Stimulated activated CD4-positive, alpha-beta T cell treated with anti-CD3 and anti-CD28 coated beads, Interleukin-12 subunit alpha, Interleukin-12 subunit beta, amount 100 ng/mL, for 48 hours (primary cell): Measurements from ENCODE around the gene DACT3.
A peak's percentile ranks its signal among the peaks of the same experiment; 100 is the strongest.

Experiments used
- DNase-seq, 3 donors: peaks; one replicate each; pipeline ENCODE4 v3.0.0-alpha.2; 2020; ENCODE audit warnings: low read depth in 2 of 3, low spot score in 1 of 3

DACT3 gene

DNA sequence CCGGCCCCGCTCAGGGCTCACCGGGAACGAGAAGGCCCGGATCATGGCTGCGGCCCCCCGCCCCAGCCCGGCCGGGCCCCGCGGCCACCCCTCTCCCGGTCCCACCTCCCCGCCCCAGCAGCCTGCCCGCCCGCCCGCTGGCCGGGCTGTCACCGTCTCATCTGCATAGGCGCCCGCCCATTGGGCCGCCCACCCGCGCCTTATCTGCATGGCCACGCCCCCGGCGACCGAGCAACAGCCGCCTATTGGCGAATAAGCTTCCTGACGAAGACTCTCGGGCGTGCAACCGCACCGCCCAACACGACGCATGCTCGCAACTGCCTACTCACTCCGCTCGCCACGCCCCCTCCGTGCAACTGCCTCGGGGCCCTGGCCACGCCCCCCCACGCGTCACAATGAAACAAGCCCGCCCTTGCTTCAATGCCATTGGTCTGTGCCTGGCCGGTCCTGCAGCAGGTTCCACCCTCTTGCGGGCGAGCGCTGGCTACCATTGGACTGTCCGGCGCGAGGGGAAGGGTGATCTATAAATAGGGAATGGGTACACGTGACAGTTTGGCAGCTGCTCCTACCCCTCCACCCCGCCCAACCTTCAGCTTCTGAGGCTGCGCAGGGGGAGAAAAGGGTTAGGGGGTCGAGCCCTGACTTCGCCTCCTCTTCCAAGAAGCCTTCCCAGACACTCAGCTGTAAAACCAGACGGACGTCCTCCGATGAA is at the start of gene DACT3:
Gene DACT3 (minus strand): TSS at position 163 of the 712 bp plus-strand sequence. CDS start 118 bp downstream, at position 45.
- peak; percentile 100 for DNase-seq

DNA sequence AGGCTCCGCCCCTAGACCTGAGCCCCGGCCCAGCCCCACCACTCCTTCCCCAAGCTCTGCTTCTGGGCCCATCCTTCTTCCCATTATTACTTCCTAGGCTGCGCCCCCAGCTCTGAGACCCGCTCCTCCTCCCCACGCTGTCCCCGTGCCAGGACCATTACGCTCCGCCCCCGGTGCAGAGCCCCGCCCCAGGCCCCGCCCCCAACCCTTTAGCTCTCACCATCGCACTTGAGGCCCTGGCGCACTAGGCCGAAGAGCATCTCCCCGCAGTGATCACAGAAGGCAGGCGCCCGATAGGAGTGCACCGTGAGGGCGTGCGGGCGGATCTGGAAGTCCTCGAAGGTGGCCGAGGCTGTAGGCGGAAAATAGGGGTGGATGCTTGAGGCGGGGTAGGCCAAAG is 49.7 kb upstream of the DACT3 start:
- DNase-seq = no peak

DNA sequence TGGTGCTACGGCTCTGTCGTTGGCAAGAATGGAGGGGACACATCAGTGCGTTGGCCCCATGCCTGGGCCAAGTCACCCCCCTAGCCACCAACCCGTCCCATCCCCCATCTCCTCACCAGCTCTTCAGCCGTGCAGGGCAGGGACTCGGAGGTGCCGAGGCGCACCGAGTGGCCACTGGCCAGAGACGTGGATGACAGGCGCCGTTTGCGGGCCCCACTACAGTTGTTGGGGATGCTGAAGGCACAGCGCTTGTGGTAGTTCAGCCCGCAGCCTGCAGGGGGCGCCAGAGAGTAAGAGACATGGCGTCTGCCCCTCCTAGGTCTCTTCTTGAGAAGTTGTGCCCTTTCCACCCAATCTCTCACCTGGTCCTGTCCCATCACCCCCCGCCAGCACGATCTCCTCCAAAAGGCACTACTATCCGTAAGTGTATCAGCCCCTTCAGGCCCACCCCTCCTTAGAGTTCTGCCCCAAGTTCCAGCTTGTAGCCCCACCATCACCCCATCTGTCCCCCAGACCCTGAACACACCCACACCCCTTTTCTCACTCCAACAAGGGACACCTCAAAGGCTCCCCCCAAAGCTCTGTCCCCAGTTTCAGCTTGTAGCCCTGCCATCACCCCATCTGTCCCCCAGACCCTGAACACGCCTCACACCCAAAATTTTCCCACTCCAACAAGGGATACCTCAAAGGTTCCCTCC is 43.5 kb upstream of the DACT3 start:
- DNase-seq = peak; percentile 70 to 94 (median 76)

DNA sequence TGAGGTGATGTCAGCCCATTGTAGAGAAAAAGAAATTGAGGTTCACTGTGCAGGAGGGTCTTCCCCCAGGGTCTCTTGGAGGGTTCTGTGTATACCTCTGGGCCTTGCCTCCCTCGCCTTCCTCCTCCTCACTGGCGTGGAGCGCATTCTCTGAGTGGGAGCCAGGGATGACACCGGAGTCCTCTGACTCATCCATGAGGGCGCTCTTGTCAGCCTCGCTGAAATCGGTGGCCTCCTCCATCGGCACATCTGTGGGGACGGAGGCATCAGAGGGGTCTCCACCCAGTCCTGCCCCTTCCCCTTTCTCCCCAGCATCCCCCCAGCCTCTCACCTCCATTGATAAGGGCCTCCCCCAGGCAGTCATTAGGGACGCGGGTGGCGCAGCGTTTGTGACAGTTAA is 39.7 kb upstream of the DACT3 start:
- DNase-seq = no peak

- DNase-seq = no peak
Measured at GRCh38 chr19:46698395-46699321, 37.7 kb upstream of the DACT3 start.

GRCh38 chr19:46697204-46697960 is 36.4 kb upstream of the DACT3 start:
- no peak for DNase-seq

- no peak for DNase-seq
Measured at GRCh38 chr19:46696866-46697203, 35.9 kb upstream of the DACT3 start.

GRCh38 chr19:46696052-46696451 is 35.1 kb upstream of the DACT3 start:
- DNase-seq = no peak

DNA sequence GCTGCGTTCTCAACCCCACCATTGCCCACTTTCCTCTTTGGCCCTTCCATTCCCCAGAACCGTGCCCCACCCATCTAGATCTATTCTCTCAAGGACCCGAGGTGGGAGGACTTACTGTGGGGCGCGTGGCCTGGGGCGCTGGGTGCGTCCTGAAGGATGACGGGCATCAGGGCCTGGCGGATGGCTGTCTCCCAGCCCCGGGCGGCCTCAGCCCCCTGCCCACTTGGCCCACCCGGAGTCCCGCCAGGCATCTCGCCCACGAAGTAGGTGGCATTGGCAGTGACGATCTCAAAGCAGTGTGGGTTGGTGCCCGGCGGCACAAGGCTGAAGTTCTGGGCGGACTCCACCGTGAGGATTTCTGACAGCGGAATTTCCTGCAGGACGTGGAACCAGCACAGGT is 32.8 kb upstream of the DACT3 start:
- DNase-seq = no peak

DNA sequence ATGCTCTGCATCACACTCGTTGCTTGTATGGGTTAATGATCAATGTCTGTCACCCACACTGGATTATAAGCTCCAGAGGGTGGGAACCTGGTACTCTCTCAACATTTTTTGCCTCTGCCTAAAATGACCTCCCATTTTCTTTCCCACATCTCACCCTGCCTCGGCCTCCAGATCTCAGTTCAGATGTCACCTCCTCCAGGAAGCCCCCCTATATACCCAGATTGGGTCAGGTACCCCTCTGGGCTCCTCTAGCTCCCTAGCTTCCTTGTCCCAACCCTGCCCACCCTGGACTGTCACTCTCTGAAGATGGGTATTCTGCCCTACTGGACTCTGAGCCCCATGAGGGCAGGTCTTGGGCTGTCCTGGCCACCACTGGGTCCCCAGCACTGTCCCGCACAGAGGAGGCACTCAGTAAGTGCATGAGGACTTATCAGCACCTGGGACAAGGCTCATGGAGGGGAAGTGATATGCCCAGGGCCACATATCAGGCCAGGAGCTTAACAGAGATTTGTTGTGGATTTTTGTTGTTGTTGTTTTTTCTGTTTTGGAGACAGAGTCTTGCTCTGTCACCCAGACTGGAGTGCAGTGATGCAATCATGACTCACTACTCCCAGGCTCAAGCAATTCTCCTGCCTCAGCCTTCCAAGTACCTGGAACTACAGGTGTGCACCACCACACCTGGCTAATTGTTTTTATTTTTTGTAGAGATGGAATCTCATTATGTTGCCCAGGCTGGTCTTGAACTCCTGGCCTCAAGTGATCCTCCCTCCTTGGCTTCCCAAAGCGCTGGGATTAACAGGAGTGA is 32.1 kb upstream of the DACT3 start:
- DNase-seq = no peak

GRCh38 chr19:46691948-46692347 is 31.0 kb upstream of the DACT3 start:
- no peak for DNase-seq

DNA sequence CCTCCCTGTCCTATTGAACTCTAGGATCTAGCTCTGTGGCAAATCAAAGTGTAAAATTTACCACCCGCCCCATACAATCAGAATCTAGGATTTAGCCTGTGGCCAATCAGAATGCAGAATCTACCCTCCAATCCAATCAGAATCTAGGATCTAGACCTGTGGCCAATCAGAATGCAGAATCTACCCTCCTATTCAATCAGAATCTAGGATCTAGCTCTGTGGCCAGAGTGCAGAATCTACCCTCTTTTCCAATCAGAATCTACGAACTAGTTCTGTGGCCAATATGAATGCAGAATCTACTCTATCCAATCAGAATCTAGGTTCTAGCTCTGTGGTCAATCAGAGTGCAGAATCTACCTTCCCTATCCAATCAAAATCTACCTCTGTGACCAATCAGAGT is 30.1 kb upstream of the DACT3 start:
- no peak for DNase-seq

- DNase-seq = no peak
Measured at GRCh38 chr19:46689358-46689757, 28.4 kb upstream of the DACT3 start.

- no peak for DNase-seq
Measured at GRCh38 chr19:46687438-46688145, 26.6 kb upstream of the DACT3 start.

- no peak for DNase-seq
Measured at GRCh38 chr19:46685189-46685588, 24.2 kb upstream of the DACT3 start.

GRCh38 chr19:46678110-46678732 is 17.2 kb upstream of the DACT3 start:
- peak; percentile 44 to 62 (median 53) for DNase-seq

DNA sequence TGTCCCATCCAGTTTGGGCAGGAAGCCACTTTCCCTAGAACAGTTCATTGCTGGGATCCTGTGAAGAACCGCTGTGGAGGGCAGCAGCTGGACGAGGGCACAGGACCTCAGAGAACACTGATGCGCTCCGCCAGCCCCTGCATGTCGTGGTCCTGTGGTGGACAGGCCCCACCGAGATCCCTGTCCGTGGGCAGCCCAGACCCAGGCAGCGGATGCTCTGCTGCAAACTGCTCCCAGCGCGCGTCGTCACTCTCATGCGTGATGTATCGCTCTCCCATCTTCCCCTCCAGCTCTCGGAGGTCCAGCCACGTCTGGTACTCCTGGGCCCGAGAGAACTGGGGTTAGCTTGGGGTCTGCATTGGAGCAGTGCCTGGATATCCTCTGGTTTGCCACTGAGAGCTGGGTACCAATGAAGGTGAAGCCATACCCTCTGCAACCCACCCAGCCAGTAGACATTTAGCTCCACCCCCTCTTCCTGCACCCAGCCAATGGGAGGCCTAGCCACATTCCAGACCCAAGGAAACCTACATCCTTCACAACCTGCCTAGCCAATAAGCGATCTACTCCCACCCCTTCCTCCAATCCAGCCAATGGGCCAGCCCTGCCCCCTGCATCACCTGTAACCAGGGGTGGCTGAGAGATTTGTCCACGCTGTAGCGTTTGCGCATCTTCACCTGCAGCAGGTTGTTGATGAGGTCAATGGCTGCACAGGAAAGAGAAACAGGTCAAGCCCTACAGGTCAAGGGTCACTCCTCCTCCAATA is 13.6 kb upstream of the DACT3 start:
- DNase-seq = no peak

DNA sequence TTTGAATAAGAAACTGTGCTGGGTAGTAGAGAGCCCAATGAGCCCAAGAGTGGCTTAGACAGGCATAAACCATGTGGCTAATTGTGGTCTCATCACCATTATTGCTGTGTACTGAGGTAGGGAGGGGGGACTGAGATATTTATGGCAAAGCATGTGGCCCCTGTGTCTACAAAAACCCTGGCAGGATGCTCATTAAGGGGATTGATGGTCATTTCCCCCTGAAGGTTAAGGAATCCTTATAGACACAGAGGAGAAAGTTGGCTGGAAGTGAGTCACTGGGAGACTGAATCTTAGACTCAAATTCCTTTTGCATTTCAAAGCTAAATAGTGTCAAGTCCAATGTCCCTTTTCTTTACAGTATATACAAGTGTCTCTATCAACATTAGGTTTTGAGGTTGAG is 9.8 kb upstream of the DACT3 start:
- no peak for DNase-seq
